Measurements from ENCODE around the gene MAP2.

DNA sequence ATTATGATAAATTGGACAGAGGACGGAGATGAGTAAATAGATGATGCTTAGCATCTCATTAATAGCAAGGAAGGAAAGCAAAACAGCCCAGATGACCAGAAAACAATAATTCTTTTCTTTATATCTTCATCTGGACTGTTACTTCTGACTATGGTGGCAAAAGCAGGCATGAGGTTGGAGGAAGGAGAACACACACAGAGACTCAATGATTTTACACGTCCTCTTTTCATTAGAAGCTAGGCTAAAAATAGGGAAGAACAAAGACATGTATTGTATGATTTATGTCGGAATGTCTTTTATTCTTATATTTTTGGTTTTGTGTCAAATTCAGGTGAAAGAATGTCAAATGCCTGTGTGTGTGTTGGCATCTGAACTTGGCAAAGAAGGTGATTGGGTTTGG is 137.1 kb downstream of the MAP2 start:
- TF ChIP-seq POLR2AphosphoS5 (IDR thresholded peaks at IDR 0.05): no peak
- TF ChIP-seq, protein P1, sequence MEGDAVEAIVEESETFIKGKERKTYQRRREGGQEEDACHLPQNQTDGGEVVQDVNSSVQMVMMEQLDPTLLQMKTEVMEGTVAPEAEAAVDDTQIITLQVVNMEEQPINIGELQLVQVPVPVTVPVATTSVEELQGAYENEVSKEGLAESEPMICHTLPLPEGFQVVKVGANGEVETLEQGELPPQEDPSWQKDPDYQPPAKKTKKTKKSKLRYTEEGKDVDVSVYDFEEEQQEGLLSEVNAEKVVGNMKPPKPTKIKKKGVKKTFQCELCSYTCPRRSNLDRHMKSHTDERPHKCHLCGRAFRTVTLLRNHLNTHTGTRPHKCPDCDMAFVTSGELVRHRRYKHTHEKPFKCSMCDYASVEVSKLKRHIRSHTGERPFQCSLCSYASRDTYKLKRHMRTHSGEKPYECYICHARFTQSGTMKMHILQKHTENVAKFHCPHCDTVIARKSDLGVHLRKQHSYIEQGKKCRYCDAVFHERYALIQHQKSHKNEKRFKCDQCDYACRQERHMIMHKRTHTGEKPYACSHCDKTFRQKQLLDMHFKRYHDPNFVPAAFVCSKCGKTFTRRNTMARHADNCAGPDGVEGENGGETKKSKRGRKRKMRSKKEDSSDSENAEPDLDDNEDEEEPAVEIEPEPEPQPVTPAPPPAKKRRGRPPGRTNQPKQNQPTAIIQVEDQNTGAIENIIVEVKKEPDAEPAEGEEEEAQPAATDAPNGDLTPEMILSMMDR (IDR thresholded peaks at IDR 0.05): no peak
- TF ChIP-seq POLR2A (IDR thresholded peaks at IDR 0.05): no peak
- TF ChIP-seq EP300 (IDR thresholded peaks at IDR 0.05): no peak
